ENCODE measurements around the gene FUT9. TPM values are rescaled to one million over a fixed set of nuclear protein-coding genes. Genes with fewer than 3 reads are reported as not detected.

The FUT9 gene
- total RNA-seq, 2 experiments from 2014 or later: not detected

- no peak for DNase-seq
- no peaks in the 10 kb centered on the region for H3K27me3 Mint-ChIP-seq
- H3K9me3 Mint-ChIP-seq: no peaks in the 10 kb centered on the region
- Histone ChIP-seq H3K4me3 (ENCODE audit: low read length) (no peak overlapping the region), H3K4me1 (ENCODE audit: insufficient read depth, low read length) (no peaks in the 10 kb centered on the region), H3K9me3 (ENCODE audit: control insufficient read depth in 1 of 2, insufficient read depth in 1 of 2, low read length in 2 of 2) (no peaks in the 10 kb centered on the region), H3K27me3 (ENCODE audit: control insufficient read depth in 1 of 2, insufficient read depth in 2 of 2, low read length in 2 of 2) (no peaks in the 10 kb centered on the region), H3K27ac (ENCODE audit: low read depth in 1 of 2, low read length in 2 of 2) (no peak overlapping the region), H3K36me3 (ENCODE audit: insufficient read depth, low read length) (no peaks in the 10 kb centered on the region)
- ChIA-PET POLR2A (no interaction called here), CTCF (no interaction called here)
- TF ChIP-seq CTCF (IDR thresholded peaks at IDR 0.05): no peak
- H3K27ac Mint-ChIP-seq: no peak overlapping the region
- intact Hi-C loops (cut with DNase I, micrococcal nuclease): no loop called here
- H3K4me1 Mint-ChIP-seq (ENCODE audit: low read depth): no peaks in the 10 kb centered on the region
- H3K4me3 Mint-ChIP-seq: no peak overlapping the region
- no peaks in the 10 kb centered on the region for H3K36me3 Mint-ChIP-seq (ENCODE audit: low read depth)
- ATAC-seq (ENCODE audit: poor library complexity): no peak
These were observed 58.2 kb downstream of the FUT9 start for GRCh38 chr6:96074006-96074405.

- Mint-ChIP-seq H3K9me3 (no peaks in the 10 kb centered on the region), H3K27me3 (no peaks in the 10 kb centered on the region), H3K4me3 (no peak overlapping the region), H3K27ac (no peak overlapping the region), H3K4me1 (ENCODE audit: low read depth) (no peaks in the 10 kb centered on the region), H3K36me3 (ENCODE audit: low read depth) (no peaks in the 10 kb centered on the region)
- POLR2A ChIA-PET: no interaction called here
- intact Hi-C loops (cut with DNase I, micrococcal nuclease): no loop called here
- H3K36me3 ChIP-seq (ENCODE audit: insufficient read depth, low read length): no peaks in the 10 kb centered on the region
- TF ChIP-seq CTCF (IDR thresholded peaks at IDR 0.05): no peak
- DNase-seq (no peak), ATAC-seq (ENCODE audit: poor library complexity) (no peak)
- H3K27me3 ChIP-seq (ENCODE audit: control insufficient read depth in 1 of 2, insufficient read depth in 2 of 2, low read length in 2 of 2): no peaks in the 10 kb centered on the region
- no peak overlapping the region for H3K27ac ChIP-seq (ENCODE audit: low read depth in 1 of 2, low read length in 2 of 2)
- no peak overlapping the region for H3K4me3 ChIP-seq (ENCODE audit: low read length)
- no peaks in the 10 kb centered on the region for H3K9me3 ChIP-seq (ENCODE audit: control insufficient read depth in 1 of 2, insufficient read depth in 1 of 2, low read length in 2 of 2)
- CTCF ChIA-PET: no interaction called here
- H3K4me1 ChIP-seq (ENCODE audit: insufficient read depth, low read length): no peaks in the 10 kb centered on the region
These were observed 60.1 kb downstream of the FUT9 start for GRCh38 chr6:96075826-96076225.

GRCh38 chr6:96086745-96087144 lies 71.0 kb downstream of the FUT9 start:
- H3K27ac ChIP-seq (ENCODE audit: low read depth in 1 of 2, low read length in 2 of 2): no peak overlapping the region
- ChIA-PET POLR2A (no interaction called here), CTCF (no interaction called here)
- Mint-ChIP-seq H3K27ac (no peak overlapping the region), H3K4me1 (ENCODE audit: low read depth) (no peaks in the 10 kb centered on the region), H3K4me3 (no peak overlapping the region), H3K9me3 (no peaks in the 10 kb centered on the region), H3K36me3 (ENCODE audit: low read depth) (no peaks in the 10 kb centered on the region), H3K27me3 (no peaks in the 10 kb centered on the region)
- intact Hi-C loops (cut with DNase I, micrococcal nuclease): no loop called here
- ATAC-seq (ENCODE audit: poor library complexity) (no peak), DNase-seq (no peak)
- TF ChIP-seq CTCF (IDR thresholded peaks at IDR 0.05): no peak
- H3K4me1 ChIP-seq (ENCODE audit: insufficient read depth, low read length): no peaks in the 10 kb centered on the region
- H3K36me3 ChIP-seq (ENCODE audit: insufficient read depth, low read length): no peaks in the 10 kb centered on the region
- no peak overlapping the region for H3K4me3 ChIP-seq (ENCODE audit: low read length)
- H3K27me3 ChIP-seq (ENCODE audit: control insufficient read depth in 1 of 2, insufficient read depth in 2 of 2, low read length in 2 of 2): no peaks in the 10 kb centered on the region
- no peaks in the 10 kb centered on the region for H3K9me3 ChIP-seq (ENCODE audit: control insufficient read depth in 1 of 2, insufficient read depth in 1 of 2, low read length in 2 of 2)
